Measurements from ENCODE around the gene RNPS1.

GRCh38 chr16:2277466-2278271 is 9.7 kb upstream of the RNPS1 start:
- TF ChIP-seq MAX (IDR thresholded peaks at IDR 0.05) = no peak
- no peak for TF ChIP-seq EGR1 (IDR thresholded peaks at IDR 0.05)
- TF ChIP-seq TAF1 (IDR thresholded peaks at IDR 0.05; ENCODE audit: low read depth) = no peak
- TF ChIP-seq USF1 (IDR thresholded peaks at IDR 0.05) = no peak
- TF ChIP-seq, protein P1, sequence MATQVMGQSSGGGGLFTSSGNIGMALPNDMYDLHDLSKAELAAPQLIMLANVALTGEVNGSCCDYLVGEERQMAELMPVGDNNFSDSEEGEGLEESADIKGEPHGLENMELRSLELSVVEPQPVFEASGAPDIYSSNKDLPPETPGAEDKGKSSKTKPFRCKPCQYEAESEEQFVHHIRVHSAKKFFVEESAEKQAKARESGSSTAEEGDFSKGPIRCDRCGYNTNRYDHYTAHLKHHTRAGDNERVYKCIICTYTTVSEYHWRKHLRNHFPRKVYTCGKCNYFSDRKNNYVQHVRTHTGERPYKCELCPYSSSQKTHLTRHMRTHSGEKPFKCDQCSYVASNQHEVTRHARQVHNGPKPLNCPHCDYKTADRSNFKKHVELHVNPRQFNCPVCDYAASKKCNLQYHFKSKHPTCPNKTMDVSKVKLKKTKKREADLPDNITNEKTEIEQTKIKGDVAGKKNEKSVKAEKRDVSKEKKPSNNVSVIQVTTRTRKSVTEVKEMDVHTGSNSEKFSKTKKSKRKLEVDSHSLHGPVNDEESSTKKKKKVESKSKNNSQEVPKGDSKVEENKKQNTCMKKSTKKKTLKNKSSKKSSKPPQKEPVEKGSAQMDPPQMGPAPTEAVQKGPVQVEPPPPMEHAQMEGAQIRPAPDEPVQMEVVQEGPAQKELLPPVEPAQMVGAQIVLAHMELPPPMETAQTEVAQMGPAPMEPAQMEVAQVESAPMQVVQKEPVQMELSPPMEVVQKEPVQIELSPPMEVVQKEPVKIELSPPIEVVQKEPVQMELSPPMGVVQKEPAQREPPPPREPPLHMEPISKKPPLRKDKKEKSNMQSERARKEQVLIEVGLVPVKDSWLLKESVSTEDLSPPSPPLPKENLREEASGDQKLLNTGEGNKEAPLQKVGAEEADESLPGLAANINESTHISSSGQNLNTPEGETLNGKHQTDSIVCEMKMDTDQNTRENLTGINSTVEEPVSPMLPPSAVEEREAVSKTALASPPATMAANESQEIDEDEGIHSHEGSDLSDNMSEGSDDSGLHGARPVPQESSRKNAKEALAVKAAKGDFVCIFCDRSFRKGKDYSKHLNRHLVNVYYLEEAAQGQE (IDR thresholded peaks at IDR 0.05; ENCODE audit: low read depth) = no peak
- no peak for TF ChIP-seq EP300 (IDR thresholded peaks at IDR 0.05; ENCODE audit: borderline replicate concordance)
- no peak for TF ChIP-seq RAD21 (IDR thresholded peaks at IDR 0.05; ENCODE audit: low read depth)
- TF ChIP-seq CEBPB (IDR thresholded peaks at IDR 0.05) = no peak
- no peak for TF ChIP-seq TCF12 (IDR thresholded peaks at IDR 0.05; ENCODE audit: low read depth)
- no peak for TF ChIP-seq YY1 (IDR thresholded peaks at IDR 0.05; ENCODE audit: low read depth)
- TF ChIP-seq CREB1 (IDR thresholded peaks at IDR 0.05; ENCODE audit: low read depth) = no peak
- no peak for TF ChIP-seq TEAD4 (IDR thresholded peaks at IDR 0.05)

Measured in Ishikawa (cell line).